ENCODE measurements around the gene ST3GAL6.

DNA sequence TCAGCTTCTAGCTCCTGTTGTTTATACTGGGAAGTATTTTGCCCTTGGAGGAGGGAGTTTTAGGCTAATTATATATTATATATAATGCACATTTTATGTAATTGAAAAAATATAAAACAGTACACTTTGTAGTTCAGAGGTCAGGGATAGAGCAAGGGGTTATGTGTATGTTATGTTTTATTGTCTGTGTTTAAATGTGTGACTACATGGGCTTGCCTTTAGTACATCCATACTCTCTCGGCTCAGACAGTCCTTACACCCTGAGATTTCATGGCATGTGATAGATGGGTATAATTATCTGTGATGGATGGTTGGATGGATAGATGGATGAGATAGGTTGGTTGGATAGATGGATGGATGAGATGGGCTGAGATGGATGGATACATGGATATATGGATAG is 17.4 kb upstream of the ST3GAL6 start:
- no peak for TF ChIP-seq EZH2 (IDR thresholded peaks at IDR 0.05)
- TF ChIP-seq POLR2AphosphoS5 (IDR thresholded peaks at IDR 0.05; ENCODE audit: borderline replicate concordance, low read depth, low read length), result no peak

Data from SK-N-MC (cell line).